Measurements from ENCODE around the gene PMF1.

DNA sequence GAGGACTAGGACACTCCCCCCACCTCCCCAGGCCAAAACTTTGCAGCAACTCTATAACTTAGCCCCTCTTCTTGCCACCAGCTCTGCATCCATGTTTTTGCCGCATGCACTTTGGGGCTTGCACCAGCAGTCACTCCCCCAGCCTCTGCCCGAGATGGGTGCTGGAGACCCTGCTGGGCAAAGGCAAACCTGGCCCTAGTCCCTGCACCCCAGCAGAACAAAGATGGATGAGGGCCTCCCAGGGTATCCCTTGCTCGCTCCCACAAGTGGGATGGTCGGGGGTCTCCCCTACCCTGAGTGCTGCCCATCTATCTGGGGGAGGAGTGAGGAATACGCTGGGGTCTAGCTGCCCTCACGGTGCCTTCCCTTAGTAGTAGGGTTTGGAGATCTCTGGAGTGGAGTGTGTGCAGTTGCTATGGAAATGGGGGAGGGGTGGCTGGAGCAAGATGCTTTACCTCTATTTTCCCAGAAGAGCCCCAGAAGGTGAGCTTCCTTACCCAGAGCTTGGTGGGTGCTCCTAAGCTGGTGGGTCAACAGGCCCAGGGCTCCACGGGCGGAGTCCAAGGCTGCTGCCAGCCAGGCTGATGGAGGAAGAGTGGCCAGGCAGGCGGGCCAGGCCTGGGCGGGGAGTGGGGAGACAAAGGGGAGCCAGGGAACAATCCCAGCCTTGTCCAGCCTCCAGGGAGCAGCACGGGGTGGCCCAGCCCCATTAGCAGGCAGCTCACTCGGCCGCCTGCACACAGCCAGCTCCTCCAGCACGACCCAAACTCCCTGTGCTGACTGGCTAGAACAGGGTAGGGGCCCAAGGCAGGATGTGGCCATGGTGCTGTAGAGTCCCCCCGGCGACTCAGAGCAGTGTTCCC, 34.9 kb downstream of the PMF1 start, which contains the start of gene PAQR6:
- TF ChIP-seq ZNF274 (IDR thresholded peaks at IDR 0.05; ENCODE audit: low read depth, low read length) (no peak), YY1 (IDR thresholded peaks at IDR 0.05; ENCODE audit: insufficient read depth, insufficient read length) (no peak)
